GM21825 (cell line): ENCODE data around the gene ADARB2.

ENCODE experiments used
- ATAC-seq: cut with Tn5 transposase; IDR thresholded peaks from one replicate; pipeline ENCODE4 v1.9.1; 2021; ENCODE audit warnings: mild to moderate bottlenecking, moderate library complexity; ENCODE audit not compliant: unreplicated experiment

Gene ADARB2

DNA sequence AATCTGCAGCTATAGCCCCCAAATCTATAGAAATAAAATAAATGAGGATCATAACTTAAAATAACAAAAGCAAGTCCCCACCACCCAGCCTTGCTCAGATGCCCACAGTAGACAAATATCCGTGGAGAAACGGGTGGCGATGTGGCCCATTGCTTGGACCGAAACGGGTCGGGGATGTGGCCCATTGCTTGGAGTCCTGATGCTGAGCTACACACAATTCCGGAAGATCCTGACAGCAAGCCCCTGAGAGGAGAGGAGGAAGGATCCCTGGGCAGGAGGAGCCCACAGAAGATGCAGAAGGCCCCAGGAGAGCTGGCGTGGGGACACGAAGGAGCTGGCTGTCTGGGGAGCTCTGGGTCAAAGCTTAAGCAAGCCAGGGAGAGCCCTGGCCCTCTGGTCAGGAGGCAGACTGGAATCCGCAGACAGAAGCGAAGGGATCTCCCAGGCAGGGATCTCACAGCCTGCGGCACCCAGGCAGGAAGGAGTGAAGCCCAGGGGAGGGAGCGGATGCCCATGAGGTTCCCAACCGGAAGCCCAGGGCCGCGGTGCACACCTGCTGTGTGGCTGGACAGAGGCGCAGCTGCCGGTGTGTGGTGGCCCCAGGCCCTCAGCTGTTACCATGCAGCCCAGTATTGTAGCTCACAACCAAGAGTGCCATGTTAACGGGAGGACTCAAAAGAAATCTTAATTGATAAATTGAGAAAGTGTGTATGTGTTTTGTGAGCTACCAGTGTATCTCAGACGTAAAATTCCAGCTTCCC lies 138.8 kb downstream of the ADARB2 start:
- no peak for ATAC-seq

DNA sequence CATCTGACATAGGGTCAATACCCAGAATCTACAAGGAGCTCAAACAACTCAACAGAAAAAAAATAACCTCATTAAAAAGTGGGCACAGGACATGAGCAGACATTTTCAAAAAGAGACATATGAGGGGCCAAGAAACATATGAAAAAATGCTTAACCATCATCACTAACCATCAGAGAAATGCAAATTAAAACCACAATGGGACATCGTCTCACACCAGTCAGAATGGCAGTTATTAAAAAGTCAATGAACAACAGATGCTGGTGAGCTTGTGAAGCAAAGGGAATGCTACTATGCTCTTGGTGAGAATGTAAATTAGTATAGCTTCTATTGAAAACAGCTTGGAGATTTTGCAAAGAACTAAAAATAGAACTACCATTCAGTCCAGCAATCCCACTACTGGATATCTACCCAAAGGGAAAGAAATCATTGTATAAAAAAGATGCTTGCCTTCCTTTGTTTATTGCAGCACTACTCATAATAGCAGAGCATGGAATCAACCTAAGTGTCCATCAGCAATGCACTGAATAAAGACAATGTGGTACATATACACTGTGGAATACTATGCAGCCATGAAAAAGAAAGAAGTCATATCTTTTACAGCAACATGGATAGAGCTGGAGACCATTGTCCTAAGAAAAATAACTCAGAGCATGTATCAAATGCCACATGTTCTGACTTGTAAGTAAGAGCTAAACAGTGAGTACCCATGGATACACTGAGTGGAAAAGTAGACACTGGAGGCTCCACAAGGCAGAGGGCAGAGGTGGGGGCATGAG lies 139.8 kb downstream of the ADARB2 start:
- ATAC-seq = no peak

- ATAC-seq = no peak
Observed at GRCh38 chr10:1596482-1597099, 140.7 kb downstream of the ADARB2 start.

DNA sequence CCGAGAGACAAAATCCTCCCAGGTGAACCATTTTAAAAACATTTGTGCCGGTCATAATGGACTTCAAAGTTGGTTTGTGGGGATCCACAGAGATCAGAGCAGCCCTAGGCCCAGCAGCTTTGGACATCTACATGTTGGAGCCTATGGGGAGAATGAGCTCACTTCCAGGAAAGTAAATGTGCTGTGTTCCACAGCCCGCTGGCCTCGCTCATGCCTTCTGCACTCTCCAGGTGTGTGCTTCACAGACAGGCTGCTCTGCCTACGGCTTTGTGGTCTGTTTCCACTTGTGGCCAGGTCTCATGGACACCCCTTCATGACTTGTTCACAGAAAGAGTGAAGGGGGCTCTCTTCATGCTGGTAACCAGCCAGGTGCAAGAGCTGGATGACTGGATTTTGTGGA lies 141.6 kb downstream of the ADARB2 start:
- ATAC-seq = no peak

DNA sequence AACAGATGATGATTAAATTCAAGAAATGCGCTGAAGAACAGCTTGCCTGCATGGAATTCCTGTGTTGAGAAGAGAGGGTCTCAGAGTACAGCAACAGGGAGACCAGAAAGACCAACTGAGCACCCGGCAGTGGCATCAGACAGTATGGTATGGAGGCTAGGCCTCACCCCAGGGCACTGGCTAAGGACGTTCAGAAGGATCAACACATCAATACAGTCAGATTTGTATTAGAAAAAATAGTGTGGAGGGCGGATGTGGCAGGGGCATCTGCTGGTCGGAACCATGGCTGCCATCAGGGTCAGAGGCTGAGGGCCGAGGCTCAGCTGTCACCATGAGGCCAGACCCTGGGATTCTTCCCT lies 142.1 kb downstream of the ADARB2 start:
- no peak for ATAC-seq

DNA sequence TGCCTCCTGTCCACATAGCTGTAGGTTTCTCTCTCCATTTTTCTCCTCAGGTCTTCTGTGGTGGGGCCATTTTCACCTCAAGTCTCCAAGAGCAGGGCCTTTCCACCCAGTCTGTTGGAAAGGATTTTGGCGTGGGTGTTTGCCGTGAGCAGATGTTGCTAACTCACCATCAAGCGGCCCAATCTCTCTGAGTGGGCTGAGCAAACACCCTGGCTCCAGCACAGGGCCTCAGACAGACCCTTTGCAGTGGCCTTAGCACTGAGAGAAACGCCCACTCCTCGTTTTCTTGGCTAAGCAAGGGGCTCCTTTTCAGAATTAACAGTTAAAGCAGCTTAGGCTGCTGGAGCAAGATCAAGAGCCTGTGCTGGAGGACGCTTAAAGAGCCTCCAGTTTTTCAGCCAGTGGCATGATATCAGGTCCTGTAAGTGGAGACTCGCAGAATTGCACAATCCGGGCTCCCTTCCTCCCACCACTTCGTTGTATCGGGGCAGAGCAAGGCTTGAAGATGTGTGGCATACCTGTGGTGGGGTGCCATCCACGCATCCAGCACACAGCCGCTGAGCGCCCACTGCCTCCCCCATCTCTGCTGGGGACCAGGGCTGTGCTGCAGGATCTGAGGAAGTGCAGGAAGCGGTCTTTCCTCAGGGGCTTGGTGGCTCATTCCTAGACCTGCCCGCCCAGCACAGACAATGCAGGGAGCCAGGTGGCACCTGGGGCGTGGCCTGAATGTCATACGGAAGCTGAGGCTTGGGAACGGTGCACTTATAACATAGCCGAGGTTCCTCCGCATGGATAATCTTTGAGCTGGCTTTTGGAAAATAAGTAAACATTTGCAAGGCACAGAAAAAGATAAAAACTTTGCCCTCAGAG lies 142.7 kb downstream of the ADARB2 start:
- no peak for ATAC-seq

DNA sequence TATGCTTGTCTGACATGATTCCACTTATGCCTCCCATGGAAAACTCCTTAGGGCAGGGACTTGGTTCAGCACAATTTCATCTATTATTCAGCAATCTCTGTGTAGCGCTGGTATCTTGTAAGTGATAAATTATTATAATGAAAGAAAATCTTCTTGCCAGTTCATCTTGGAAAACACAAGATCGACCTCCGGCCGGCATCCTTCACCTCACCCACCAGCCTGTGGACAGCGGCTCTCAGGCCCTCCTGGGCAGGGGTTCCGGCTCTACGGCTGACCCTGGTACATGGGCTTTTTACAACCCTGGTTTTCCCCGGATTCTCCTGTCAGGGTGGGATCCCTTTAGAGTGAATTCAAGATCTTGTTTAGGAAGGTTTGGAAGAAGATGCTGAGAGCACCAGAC lies 145.6 kb downstream of the ADARB2 start:
- ATAC-seq = no peak

DNA sequence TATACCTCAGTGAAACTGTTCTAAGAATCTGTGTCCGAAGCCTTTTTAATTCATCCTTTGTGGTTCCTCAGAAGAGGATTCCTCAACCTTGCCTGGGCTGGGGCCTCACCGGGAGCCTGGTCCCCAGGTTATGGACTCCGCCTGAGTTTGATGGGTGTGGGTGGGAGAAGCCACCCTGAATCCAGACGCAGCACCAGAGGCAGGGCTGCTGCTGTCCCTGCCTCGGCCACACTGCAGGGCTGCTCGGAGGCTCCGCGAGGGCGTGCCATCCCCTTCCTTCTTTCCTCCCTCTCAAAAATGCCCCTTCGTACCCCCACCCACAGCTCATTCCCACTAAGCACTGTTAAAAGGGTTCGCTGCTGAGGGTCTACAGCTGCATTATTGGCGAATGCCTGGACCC lies 146.3 kb downstream of the ADARB2 start:
- ATAC-seq = no peak

GRCh38 chr10:1589257-1589656 lies 148.1 kb downstream of the ADARB2 start:
- ATAC-seq = no peak

DNA sequence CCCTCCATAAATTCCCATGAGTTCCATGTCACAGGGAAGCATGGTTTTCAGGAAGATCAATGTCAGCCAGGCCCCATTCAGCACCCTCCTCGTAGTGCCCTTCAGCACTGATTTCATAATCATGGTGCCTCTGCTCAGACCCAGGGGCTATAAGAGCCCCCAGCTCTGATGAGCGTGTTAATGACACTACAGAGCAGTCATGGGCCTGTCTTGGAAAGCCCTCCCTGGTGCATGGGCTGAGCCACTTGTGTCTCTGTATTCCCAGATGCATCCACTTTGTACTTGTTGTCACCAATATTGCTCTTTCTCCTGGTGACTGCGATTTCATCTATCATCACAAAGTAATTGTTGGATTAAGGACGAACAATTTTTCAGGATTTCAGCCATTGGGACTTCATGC lies 154.6 kb downstream of the ADARB2 start:
- ATAC-seq = no peak

DNA sequence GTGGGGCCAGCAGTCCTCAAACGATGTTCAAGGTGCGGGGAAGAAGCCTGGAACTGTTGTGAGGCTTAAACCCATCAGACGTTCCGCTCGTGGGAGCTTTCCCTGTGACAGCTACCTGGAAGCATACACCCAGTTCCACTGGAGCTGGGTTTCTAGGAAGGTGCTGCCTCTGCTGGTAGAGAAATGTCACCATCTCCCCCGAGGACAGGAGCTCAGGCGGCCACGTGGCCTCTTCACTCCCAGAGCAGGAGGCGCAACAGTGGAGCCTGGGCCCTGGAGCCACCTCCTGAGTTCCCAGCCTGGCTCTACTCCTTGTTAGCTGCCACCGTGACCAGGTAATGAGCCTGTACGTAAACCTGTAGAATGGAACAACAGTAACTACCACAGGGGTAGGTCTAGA lies 156.1 kb downstream of the ADARB2 start:
- ATAC-seq = no peak

- ATAC-seq = no peak
Observed at GRCh38 chr10:1579671-1580070, 157.7 kb downstream of the ADARB2 start.

GRCh38 chr10:1579141-1579491 lies 158.2 kb downstream of the ADARB2 start:
- no peak for ATAC-seq

DNA sequence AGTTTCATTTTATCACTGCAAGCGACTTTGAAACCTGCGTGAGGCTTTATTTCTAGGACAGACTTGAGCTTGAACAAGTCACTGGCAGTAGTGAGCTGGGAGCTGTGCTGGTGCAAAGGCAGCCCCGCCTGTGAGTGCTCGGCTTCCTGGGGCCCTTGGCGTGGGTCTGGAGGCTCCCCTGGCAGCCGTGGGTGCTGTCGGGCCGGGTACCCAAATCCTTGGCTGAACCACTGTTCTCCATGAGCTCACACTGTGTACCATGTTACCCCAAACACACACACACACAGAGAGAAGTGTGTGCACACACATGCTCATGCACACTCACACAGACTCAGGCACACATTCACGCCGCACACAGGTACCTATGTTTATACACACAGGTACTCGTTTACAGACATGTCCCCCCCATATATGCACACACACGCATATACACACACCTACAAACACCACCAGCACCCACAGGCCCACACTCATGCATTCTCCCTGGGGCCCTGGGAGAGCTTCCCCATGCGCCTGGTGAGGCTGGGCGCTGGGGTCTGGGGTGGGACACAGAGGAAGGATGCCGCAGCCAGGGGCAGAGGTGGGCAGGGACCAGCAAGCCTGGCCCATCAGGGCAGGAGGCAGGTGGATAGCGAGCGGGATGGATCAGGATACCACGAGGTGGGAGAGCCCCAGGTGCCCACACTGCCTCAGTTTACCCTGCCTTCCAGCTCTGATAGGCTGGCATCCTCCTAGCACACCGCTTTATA lies 158.8 kb downstream of the ADARB2 start:
- no peak for ATAC-seq

GRCh38 chr10:1577945-1578344 lies 159.4 kb downstream of the ADARB2 start:
- ATAC-seq = no peak

GRCh38 chr10:1577373-1577770 lies 160.0 kb downstream of the ADARB2 start:
- no peak for ATAC-seq

- ATAC-seq = no peak
Observed at GRCh38 chr10:1576467-1577372, 160.6 kb downstream of the ADARB2 start.

DNA sequence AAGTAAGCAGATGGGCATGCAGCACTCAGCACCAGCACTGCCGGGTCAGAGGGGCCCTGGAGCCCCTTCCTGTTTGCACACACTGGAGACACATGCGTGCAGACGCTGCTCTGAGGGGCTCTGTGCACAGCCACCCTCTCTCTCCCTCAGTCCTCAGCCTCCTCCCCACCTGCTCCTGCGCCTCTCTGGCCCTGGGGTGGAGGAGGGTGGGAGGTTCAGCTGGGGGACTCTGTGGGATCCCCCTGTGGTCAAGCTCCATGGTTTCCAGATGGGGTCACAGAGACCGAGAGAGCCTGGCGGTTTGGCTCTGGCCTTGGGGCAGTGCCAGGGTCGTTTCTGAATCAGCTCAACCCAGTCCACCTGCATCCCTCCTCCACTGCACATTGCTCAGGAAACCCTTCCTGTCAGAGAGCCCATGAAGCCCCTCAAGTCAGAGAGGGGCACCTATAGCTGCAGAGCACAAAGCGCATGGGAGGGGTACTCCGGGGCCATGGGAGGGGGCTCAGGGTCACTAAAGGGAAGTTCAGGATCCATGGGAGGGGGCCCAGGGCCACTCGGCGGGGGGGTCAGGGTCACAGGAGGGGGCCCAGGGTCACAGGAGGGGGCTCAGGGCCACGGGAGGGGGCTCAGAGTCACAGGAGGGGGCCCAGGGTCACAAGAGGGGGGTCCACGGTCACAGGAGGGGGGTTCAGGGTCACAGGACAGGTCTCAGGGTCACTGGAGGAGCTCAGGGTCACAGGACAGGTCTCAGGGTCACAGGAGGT lies 161.7 kb downstream of the ADARB2 start:
- no peak for ATAC-seq

- no peak for ATAC-seq
Observed at GRCh38 chr10:1574719-1575118, 162.6 kb downstream of the ADARB2 start.
